Loucy (cell line): Measurements from ENCODE around the gene GHRHR.

ENCODE experiments used
- EZH2phosphoT487 ChIP-seq: fragments of 200-600 bp; IDR thresholded peaks from 2 replicates; pipeline ENCODE4 v1.6.1; 2018; ENCODE audit warnings: antibody characterized with exemption, mild to moderate bottlenecking, moderate library complexity, borderline replicate concordance
- TF ChIP-seq, protein P1 (sequence below): fragments of 200-600 bp; sonication (generic); conservative IDR thresholded peaks from 2 replicates; pipeline ENCODE4 v1.5.1; 2014; ENCODE audit warnings: mild to moderate bottlenecking, antibody characterized with exemption, low read length

DNA sequence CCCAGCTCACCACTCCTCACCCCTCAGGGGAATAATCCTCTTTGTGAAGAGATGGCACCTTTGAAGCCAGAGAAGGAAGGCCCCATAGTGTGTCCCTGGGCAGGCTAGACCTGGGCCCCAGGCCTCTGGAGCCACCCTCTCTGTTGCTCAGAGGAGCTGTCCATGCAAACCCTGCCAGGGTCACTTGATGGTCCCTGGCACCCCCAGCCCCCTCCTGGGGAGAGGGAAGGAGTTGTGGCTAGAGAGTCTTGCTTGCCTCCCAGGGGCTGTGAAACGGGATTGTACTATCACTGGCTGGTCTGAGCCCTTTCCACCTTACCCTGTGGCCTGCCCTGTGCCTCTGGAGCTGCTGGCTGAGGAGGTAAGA lies 5.8 kb downstream of the GHRHR start:
- TF ChIP-seq, protein P1, sequence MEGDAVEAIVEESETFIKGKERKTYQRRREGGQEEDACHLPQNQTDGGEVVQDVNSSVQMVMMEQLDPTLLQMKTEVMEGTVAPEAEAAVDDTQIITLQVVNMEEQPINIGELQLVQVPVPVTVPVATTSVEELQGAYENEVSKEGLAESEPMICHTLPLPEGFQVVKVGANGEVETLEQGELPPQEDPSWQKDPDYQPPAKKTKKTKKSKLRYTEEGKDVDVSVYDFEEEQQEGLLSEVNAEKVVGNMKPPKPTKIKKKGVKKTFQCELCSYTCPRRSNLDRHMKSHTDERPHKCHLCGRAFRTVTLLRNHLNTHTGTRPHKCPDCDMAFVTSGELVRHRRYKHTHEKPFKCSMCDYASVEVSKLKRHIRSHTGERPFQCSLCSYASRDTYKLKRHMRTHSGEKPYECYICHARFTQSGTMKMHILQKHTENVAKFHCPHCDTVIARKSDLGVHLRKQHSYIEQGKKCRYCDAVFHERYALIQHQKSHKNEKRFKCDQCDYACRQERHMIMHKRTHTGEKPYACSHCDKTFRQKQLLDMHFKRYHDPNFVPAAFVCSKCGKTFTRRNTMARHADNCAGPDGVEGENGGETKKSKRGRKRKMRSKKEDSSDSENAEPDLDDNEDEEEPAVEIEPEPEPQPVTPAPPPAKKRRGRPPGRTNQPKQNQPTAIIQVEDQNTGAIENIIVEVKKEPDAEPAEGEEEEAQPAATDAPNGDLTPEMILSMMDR = no peak
- TF ChIP-seq EZH2phosphoT487 = no peak
